HG02759 (cell line): Measurements from ENCODE around the gene PCCA.
"Not testable (repeated sequence)": the region's sequence is repeated elsewhere in the genome, so short reads cannot be mapped to it uniquely, and the experiment has no call there.

ENCODE experiments used
- ATAC-seq: cut with Tn5 transposase; IDR thresholded peaks from one replicate; pipeline ENCODE4 v1.9.1; 2021; ENCODE audit warnings: mild to moderate bottlenecking, moderate library complexity; ENCODE audit not compliant: unreplicated experiment

PCCA gene

DNA sequence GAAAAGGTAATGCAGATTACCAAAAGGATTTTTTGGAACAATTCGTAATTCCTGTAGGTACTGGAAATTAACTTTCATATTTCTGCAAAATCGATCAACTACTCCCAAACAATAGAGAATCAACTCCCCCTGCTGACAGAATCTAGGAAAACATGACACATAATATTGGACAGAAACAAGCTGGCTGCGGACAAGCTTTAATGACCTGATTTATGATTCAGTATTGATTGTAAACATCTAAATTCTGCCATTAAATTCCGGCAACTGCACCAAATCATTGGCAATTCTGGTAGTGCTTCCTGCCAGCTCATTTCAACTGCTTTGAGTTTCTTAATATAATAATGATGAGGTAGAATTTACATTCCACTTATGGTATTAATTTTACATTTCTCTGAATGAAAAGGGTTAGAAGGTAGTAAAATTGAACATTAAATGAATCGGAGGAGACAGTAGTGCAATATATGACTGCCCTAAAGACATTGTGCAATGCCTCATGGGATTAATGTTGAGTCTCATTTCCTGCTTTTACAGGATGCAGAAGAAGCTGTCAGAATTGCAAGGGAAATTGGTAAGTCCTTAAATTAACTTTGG lies 146.5 kb downstream of the PCCA start:
- ATAC-seq = no peak

DNA sequence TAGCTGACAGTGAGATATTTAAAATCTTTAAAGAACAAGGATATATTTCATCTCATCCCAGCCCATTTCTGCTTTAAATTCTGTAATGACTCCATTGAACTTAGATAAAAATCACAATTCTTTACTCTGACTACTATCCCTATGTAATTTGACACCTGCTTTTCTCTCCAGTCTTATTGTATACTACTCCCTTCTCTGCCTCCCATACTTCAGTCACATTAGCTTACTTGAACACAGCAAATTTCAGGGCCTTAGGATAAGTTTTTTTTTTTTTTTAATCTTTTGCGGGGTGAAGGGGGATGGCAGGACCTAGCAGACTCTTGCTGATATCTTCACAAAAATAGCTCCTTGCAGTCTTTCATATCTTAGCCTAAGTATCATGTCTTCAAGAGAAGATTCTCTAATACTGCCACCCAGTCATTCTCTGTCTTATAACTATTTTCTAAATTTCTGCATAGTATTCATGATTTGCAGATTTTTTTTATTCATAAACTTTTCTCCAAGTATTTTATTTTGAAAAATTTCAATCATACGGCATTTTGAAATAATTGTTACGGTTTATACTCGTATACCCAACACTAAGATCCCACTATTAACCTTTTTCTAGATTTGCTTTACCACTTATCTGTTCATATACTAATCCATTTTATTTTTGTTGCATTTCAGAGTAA lies 151.4 kb downstream of the PCCA start:
- no peak for ATAC-seq

DNA sequence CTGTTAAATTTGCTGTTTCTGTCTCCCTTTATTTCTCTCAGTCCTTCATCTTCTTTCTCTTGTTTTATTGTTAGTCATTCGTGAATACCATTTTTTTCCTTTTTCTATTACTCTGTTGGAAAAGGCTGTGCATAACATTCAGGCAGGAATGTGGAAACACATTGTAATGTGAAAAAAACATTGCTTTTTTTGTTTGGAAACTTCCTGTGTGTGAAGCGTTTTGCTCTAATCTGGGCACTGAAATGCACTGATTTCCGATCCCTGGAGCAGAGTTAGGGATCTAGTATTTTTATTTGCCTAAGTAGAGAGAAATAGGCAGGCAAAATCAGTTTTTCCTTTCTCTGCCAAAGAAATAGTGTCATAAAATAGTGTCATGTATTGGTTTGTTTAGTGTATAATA lies 155.5 kb downstream of the PCCA start:
- ATAC-seq = no peak

DNA sequence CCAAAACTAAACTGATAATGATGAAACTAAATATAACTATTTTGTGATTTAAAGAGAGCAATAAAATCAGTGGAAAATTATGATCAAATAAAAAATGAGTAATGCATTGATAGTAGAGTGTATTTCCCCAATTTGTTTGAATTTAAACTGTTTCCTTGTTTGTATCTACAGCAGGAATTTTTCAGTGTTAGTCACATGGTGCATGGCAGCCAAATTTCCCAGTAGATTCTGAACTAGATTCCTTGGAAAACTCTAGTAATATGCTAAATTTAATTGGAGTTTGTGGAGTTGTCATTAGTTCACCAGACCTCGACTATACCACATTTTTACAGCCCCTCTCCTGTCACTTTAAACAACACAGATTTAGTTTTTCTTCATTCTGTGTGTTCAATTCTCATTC lies 156.2 kb downstream of the PCCA start:
- ATAC-seq = no peak

DNA sequence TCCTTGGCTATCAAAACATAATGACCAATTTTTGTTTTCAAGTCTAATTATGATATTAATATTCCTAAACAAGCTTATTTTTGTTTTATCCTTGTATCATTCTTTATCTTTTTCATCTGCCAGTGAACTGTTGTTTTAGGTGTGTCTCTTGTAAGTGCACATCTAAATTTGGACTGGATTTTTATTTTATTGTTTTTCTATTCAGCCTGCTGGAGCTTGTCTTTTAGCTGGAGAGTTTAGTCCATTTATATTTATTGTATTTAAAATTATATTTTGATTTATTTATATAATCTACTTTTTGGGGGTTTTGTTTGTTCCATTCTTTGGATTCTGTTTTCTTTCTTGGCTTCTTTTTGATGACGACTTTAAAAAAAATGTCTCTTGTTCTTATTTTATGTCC lies 159.0 kb downstream of the PCCA start:
- no peak for ATAC-seq

DNA sequence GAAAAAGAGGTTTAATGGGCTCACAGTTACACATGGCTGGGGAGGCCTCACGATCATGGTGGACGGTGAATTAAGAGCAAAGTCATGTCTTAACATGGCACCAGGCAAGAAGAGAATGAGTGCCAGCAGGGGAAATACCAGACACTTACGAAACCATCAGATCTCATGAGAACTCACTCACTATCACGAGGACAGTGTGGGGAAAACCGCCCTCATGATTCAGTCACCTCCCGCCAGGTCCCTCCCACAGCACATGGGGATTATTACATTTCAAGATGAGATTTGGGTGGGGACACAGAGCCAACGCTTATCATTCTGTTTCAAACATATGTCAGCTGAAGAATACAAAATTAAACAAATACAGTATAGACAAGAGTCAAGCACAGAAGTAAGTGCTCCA lies 165.1 kb downstream of the PCCA start:
- no peak for ATAC-seq

DNA sequence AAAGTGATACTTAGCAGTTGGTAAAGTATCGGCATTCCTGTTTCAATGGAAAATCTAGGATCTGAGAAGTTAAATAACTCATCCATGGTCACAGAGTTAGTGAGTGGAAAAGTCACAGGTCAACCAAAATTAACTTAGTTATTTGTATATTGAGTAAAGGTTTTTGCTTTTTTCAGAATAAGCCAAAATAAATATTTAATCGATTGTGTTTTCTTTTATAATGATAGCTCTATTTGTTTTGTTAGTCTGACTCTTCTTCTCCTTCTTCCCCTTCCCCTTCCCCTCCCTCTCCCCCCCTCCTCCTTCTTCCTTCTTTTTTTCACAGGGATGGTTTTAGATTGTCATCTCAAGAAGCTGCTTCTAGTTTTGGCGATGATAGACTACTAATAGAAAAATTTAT lies 173.5 kb downstream of the PCCA start:
- no peak for ATAC-seq

DNA sequence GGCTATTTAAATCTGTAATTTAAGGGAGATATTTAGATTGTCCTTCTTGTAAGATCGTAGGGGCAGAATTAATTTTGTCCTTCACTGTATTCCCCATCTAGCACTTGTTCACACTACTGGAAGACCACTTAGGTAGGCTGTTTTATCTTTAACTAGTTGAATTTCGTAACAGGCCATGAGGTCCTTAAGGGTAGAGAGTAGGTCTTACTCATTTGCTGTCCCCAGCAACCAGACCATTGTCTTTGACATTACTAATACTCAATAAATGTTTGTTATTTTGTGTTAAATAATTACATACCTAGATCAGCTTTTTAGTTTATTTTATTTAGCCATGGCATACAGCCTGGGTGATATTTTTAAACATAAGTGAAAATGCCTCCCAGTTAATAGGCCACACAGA lies 177.1 kb downstream of the PCCA start:
- ATAC-seq = no peak

DNA sequence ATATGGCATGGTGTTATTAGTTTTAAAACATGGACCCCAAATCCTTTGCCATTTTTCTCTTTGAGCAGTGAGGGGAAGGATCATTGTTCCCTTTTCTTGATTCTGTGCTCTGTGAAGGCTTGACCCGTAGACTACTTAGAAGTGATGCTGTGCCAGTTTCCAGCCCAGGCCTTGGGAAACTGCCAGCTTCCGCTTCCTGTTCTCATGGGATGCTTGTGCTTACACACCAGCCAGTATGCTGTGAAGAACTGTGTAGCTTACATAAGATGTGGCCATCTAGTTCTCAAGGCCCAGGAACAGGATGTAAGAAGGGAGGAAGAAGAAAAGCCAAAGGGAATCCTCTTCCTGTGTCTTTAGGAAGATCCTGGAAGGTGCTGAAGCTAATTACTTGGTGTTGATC lies 180.9 kb downstream of the PCCA start:
- no peak for ATAC-seq

DNA sequence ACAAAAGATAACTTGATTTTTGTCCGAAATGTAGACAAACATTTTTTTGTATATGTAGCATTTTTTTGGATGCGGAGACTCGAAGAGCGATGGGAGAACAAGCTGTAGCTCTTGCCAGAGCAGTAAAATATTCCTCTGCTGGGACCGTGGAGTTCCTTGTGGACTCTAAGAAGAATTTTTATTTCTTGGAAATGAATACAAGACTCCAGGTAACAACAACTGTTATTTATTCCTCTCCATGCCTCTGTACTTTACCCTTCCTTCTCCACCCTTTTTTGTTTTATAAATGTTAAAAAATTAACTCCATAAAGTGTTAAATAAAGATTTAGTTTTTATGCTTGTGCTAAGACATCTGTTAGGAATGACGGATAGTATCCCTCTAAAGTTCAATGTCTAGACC lies 184.2 kb downstream of the PCCA start:
- ATAC-seq = no peak

DNA sequence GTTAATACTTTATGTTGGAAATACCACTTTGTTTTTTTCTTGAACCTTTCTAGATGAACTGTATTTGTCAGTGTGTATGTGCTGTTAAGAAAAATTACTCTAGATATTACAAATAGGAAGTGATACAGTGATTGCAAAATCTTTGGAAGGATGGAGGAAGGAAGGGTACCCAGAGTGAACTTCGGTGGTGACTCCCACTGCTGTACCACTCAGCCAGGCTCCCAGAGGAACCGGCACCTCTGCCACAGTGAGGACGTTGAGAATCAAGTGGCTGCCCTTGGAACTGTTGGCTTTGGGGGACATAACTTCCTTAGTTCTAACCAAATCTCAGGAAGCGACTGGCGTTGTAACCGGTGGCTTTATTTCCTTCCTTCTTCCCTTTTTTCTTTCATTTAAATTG lies 184.7 kb downstream of the PCCA start:
- ATAC-seq = no peak

DNA sequence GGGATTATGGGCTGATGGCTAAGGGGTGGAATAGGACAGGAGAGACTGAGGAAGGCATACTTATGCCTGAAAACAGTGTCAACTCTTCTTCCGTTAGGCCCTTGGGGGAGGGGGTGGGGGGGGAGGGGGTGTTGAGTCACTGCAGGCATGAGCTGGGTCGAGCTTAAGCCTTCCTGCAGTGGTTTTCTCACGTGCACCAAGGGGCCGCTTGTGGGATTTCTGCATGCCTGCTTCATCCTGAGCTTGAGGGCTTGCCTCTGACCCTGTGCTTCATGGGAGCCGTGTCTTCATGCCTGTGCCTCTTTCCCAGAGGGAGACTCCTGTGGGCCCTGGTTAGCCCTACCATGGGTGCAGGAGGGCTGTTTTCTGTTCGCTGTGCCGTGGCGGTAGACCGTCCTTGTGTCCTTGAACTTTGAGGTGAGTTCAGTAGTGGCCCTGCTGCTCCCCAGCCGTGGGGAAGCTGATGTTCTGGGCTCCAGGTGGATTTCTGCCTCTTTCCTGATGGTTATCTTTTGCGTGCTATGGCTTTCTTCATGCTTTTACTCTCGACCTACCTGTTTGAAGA lies 186.1 kb downstream of the PCCA start:
- no peak for ATAC-seq

DNA sequence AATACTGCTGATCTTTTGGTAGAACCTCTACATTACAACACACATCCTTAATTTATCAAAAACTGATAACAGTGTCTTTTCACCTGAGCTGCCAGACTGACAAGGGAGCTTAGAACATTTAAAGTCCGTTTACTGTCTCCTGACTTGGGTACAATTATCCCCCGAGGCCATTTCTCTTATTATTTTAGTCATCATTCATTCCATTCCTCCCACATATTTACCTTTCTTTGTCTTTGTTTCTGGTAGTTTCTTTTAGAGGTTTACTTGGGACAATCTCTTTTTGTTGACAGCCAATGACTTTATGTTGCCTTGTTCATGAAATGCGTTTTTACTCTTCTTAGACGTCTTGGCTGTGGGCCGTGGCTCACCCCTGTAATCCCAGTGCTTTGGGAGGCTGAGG lies 186.9 kb downstream of the PCCA start:
- no peak for ATAC-seq

DNA sequence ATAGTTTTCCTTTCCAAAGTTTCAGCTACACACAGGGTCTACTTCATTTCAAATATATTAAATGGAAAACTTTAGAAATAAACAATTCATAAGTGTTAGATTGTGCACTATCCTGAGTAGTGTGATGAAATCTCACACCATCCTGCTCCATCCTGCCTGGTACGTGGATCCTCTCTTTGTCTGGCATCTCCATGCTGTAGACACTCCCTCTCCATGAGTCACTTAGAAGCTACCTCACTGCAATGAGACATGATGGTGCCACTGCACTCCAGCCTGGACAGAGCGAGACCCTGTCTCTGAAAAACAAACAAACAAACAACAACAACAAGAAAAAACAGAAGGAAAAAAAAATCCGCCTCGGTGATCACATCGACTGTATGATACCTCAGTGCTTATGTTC lies 191.8 kb downstream of the PCCA start:
- ATAC-seq = no peak

DNA sequence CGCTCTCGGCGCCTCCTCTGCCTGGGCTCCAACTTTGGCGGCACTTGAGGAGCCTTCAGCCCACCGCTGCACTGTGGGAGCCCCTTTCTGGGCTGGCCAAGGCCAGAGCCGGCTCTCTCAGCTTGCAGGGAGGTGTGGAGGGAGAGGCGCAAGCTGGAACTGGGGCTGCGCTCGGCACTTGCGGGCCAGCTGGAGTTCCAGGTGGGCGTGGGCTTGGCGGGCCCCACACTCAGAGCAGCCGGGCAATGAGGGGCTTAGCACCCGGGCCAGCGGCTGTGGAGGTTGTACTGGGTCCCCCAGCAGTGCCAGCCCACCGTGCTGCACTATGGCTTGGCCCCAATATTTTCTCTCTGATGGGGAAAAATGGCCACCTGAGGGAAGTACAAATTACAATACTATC lies 193.4 kb downstream of the PCCA start:
- ATAC-seq = not testable (repeated sequence)

DNA sequence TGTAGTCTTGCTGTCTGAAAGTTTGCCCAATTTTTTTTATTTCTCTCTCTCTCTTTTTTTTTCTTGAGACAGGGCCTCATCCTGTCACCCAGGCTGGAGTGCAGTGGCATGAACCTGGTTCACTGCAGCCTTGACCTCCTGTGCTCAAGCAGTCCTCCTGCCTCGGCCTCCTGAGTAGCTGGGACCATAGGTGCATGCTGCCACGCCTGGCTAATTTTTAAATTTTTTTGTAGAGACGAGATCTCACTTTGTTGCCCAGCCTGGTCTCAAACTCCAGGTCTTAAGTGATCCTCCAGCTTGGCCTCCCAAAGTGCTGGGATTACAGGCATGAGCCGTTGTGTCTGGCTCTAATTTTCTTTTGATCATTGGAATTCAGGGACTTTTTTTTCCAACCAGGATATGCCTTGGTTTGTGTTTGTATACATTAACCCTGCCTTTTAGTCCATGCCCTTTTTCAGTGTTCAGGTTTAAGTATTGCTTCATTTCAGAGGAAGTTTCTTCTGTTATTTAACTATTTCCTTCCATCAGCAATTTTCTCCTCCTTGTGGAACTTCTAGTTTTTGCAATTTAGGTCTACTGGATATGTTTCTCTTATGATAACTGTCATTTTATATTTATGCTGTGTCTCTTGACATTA lies 201.4 kb downstream of the PCCA start:
- no peak for ATAC-seq

DNA sequence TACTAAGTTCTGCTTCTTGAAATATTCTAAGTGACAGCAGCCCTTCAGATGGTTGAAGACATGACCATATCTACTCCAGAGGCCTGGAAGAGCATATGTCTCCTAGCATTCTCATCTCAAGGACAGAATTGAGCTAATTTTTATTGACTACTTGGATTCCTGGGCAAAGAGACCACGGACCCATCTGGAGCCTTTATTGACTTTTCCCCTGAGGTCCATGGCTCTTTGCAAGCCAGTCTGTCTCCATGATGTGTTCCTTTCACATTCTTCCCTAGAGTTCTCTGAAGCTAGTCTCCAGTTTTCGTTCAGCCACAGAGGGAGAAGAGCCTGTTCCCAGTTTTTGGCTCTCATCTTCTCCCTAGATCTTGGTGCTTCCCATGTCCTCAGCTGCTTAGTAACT lies 202.7 kb downstream of the PCCA start:
- ATAC-seq = no peak

DNA sequence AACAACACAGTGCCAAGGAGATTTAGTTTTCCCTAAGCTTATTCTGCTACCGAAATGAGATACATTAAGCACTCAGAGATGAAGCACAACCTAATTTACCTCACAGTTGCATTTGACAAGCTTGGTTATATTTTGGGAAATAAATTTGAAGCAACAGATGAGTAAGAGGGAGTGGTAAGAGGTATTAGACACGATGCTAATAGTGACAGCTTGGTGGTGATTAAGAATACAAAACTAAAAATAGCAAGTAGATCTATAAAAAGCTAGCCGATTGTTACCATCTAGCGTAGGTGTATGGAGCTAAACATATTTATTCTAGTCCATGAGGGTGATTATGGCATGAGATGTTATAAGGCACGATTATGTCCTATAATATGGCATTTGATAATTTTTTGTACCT lies 208.5 kb downstream of the PCCA start:
- ATAC-seq = no peak

DNA sequence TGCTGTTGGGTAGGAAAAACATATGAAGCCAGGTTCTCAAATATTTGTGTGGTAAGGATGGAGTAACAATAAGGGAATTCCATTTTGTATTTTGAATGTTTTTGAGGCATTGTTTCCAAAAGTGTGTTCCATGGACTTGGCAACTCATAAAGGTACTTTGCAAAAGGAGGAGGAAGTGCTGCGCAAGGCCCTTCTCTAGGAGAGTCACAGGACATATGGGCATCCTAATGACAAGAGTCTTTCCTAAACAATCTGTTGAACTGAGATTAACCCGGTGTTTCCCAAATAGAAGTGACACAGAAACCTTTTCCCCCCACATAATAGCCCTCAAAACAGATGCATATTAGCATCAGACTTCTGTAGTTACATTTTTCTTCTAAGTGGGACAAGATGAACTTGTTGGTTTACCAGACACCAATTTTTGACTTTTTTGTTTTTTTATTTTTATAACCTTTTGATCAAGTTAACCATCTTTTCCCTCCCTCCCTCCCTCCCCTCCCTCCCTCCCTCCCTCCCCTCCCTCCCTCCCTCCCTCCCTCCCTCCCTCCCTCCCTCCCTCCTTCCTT lies 209.3 kb downstream of the PCCA start:
- no peak for ATAC-seq

DNA sequence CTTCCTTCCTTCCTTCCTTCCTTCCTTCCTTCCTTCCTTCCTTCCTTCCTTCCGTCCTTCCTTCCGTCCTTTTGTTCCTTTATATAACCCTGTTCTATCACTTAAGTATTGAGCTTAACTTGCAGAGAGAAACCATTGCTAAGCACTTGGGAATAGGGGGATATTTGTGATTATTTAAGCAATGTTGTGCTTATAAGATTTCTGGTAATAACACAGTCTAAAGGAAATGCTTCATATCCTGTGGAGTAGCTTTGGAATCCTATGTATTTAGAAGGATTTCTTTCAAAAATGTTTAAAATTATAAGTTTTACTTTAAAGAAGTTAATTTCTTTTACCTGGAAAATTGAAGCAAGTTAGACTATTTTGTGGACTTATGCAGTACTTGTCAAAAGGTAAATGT lies 209.8 kb downstream of the PCCA start:
- no peak for ATAC-seq

DNA sequence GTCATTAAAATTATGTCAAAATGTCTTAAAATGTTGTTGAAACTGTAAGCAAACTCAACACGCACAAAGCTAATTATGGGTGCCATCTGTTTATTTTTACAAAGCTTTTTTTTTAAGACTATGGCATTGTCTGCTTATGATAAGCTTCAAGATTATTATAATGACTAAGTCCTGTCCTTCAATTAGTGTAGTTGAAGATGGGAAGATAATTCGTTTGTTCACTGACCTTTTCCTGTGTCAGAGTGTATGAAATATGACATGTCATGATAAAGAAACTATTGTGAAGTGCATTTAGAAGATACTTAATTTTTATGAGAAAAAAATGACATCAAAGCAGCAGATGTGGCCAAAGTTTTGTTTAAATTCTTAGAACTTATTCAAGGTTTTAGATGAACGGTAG lies 211.3 kb downstream of the PCCA start:
- no peak for ATAC-seq

DNA sequence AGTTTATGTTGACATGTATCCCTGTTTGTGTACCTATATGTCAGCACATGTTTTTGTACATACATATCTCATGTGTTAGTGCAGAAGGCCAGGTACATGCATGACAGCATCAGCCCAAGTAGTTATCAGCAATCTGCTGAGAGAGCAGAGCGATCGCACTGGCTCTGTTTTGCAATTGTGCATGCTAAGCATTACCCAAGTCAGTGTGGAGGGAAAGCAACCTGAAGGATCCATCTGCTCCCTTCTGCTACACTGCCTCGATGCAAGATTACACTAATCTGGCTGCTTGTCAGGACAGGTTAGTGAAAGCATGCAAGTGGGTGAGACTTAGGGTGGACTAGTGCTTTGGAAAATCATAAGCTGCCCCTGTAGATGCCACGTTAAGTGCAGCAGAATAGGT lies 211.8 kb downstream of the PCCA start:
- no peak for ATAC-seq
